ENCODE data around the gene LCN12. TPM values are rescaled to one million over a fixed set of nuclear protein-coding genes. Genes with fewer than 3 reads are reported as not detected.
A peak's percentile ranks its signal among the peaks of the same experiment; 100 is the strongest.

LCN12 gene
- total RNA-seq, 1 experiment from 2014 or later: 0.55 TPM

DNA sequence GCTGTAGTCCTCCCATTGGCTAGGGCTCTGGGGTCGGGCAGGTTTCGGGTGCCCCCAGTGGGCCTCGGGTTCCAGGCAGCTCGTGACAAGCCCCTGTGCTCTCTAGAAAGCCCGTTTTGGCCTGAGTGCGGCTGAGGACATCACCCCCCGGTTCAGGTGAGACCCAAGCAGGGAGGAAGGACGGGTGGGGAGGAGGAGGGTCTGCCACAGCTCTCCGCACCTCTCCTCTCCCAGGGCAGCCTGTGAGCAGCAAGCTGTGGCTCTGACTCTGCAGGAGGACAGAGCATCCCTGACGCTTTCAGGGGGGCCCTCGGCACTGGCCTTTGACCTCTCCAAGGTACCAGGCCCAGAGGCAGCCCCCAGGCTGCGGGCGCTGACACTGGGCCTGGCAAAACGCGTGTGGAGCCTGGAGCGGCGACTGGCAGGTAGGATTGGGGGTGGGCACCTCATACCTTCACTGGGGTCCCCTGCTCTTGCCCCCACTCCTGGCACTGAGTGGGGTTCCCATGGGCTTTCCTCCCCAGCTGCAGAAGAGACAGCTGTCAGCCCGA is 40.8 kb downstream of the LCN12 start:
- Histone ChIP-seq H3K9me2 (replicated peaks; ENCODE audit: low read length) (no peaks in the 10 kb centered on the region), H3K36me3 (ENCODE audit: low read depth, low read length) (no peaks in the 10 kb centered on the region; the same call in 1 of the 2 replicates), H3F3A (ENCODE audit: low read length, unreplicated experiment) (no peaks in the 10 kb centered on the region), H2AFZ (ENCODE audit: low read length) (peak overlapping the region; percentile 63), H3K27ac (ENCODE audit: low read length) (peak overlapping the region; percentile 57), H3K9me3 (ENCODE audit: low read length) (no peaks in the 10 kb centered on the region), H4K20me1 (ENCODE audit: low read length) (no peaks in the 10 kb centered on the region), H3K4me3 (ENCODE audit: low read length) (peak overlapping the region; percentile 89), H3K4me1 (ENCODE audit: insufficient read depth, low read length) (peaks cover 27% of the 10 kb centered on the region), H3K79me2 (ENCODE audit: low read length) (peaks cover 16% of the 10 kb centered on the region), H3K4me2 (ENCODE audit: low read length) (peak overlapping the region; percentile 87), H3K9ac (ENCODE audit: low read length) (peak overlapping the region; percentile 90), H3K27me3 (ENCODE audit: low read length) (no peaks in the 10 kb centered on the region)
- BruUV-seq (replicated peaks): TSS peak; percentile 72
- DNase-seq (no peak), ATAC-seq (no peak)
- TF ChIP-seq EZH2phosphoT487 (IDR thresholded peaks at IDR 0.05; ENCODE audit: borderline replicate concordance, low read length): no peak
- TF ChIP-seq, protein P1, sequence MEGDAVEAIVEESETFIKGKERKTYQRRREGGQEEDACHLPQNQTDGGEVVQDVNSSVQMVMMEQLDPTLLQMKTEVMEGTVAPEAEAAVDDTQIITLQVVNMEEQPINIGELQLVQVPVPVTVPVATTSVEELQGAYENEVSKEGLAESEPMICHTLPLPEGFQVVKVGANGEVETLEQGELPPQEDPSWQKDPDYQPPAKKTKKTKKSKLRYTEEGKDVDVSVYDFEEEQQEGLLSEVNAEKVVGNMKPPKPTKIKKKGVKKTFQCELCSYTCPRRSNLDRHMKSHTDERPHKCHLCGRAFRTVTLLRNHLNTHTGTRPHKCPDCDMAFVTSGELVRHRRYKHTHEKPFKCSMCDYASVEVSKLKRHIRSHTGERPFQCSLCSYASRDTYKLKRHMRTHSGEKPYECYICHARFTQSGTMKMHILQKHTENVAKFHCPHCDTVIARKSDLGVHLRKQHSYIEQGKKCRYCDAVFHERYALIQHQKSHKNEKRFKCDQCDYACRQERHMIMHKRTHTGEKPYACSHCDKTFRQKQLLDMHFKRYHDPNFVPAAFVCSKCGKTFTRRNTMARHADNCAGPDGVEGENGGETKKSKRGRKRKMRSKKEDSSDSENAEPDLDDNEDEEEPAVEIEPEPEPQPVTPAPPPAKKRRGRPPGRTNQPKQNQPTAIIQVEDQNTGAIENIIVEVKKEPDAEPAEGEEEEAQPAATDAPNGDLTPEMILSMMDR (conservative IDR thresholded peaks at IDR 0.05; ENCODE audit: low read depth, low read length): no peak
- CTCF ChIA-PET: interaction anchor here (0.7 kb wide), 1 partner anchor 204 kb away, joined by 4 read pairs; no protein-coding TSS in a partner anchor
- POLR2A ChIA-PET (ENCODE audit: unreplicated experiment): no interaction called here
- intact Hi-C loops (cut with micrococcal nuclease): loop anchor here (2.0 to 10.0 kb wide), 2 partner anchors 42 to 148 kb away; partner anchors contain the start of genes AJM1 and PHPT1

DNA sequence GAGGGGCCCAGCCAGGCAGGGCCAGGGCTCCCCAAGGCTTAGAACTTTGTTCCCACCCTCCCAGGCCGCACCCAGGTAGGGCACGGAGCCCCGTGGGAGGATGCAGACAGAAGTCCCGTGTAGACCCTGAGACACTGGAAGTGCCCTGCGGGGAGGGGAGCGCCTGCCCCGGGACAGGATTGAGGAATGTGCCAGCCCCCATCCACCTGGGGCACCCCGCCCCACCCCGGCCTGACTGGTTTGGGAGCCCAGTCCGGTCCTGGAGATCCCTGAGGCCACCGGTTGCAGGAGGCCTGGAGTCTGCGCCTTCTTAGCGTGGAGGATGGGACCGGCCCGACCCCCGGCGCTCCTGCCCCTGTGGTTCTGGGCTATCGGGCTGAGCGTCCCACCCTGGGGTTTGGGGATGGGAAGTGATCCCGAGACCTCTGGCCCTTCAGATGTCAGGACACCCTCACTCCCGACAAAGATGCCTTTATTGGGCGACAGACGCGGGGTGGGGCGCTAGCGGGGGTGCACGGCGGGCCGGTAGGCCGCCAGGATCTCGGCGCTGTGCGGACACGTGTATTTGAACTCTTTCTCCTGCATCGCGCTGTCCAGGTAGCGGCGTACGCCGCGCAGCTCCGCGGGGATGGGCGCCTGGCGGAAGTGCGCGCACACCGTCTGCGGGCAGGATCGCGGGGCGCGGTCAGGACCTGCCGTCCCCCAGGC is 42.3 kb downstream of the LCN12 start:
- ATAC-seq (no peak), DNase-seq (no peak)
- no peaks in the 10 kb centered on the region for H3K27me3 ChIP-seq (ENCODE audit: low read length)
- H3K9ac ChIP-seq (ENCODE audit: low read length): no peak overlapping the region
- no peak overlapping the region for H2AFZ ChIP-seq (ENCODE audit: low read length)
- no peaks in the 10 kb centered on the region; the same call in 1 of the 2 replicates for H3K36me3 ChIP-seq (ENCODE audit: low read depth, low read length)
- no TSS peak for BruUV-seq (replicated peaks)
- CTCF ChIA-PET: no interaction called here
- no peak overlapping the region for H3K4me3 ChIP-seq (ENCODE audit: low read length)
- H3K9me2 ChIP-seq (replicated peaks; ENCODE audit: low read length): no peaks in the 10 kb centered on the region
- POLR2A ChIA-PET (ENCODE audit: unreplicated experiment): no interaction called here
- H3K4me1 ChIP-seq (ENCODE audit: insufficient read depth, low read length): peaks cover 27% of the 10 kb centered on the region
- no peaks in the 10 kb centered on the region for H4K20me1 ChIP-seq (ENCODE audit: low read length)
- TF ChIP-seq EZH2 (IDR thresholded peaks at IDR 0.05; ENCODE audit: low read length, unreplicated experiment) (no peak), EZH2phosphoT487 (IDR thresholded peaks at IDR 0.05; ENCODE audit: borderline replicate concordance, low read length) (no peak)
- TF ChIP-seq, protein P1 (conservative IDR thresholded peaks at IDR 0.05; ENCODE audit: low read depth, low read length): no peak
- intact Hi-C loops (cut with micrococcal nuclease): loop anchor here (10.0 kb wide), 1 partner anchor 150 kb away; the partner anchor contains the start of genes AJM1 and PHPT1
- no peaks in the 10 kb centered on the region for H3F3A ChIP-seq (ENCODE audit: low read length, unreplicated experiment)
- H3K27ac ChIP-seq (ENCODE audit: low read length): no peak overlapping the region
- no peaks in the 10 kb centered on the region for H3K9me3 ChIP-seq (ENCODE audit: low read length)
- peaks cover 16% of the 10 kb centered on the region for H3K79me2 ChIP-seq (ENCODE audit: low read length)
- H3K4me2 ChIP-seq (ENCODE audit: low read length): peak overlapping the region; percentile 87; the same call in 1 of the 2 replicates

DNA sequence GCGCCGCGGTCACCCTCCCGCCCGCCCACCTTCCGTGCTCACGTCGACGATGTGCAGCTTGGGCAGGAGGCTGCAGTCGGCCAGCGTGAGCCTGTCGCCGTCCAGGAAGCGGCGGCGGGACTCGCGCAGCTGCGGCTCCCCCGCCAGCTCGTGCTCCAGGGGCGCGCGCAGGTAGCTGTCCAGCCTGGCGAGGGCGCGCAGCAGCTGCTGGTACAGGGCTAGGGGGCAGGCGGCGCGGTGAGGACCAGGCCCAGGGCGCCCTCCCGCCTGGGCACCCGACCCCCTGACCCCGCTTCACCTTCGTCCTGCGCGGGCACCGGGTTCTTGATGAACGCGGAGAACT is 42.8 kb downstream of the LCN12 start:
- intact Hi-C loops (cut with micrococcal nuclease): loop anchor here (10.0 kb wide), 1 partner anchor 150 kb away; the partner anchor contains the start of genes AJM1 and PHPT1
- ChIA-PET CTCF (no interaction called here), POLR2A (ENCODE audit: unreplicated experiment) (no interaction called here)
- Histone ChIP-seq H4K20me1 (ENCODE audit: low read length) (no peaks in the 10 kb centered on the region), H3K9me2 (replicated peaks; ENCODE audit: low read length) (no peaks in the 10 kb centered on the region), H3K27me3 (ENCODE audit: low read length) (no peaks in the 10 kb centered on the region), H3K9ac (ENCODE audit: low read length) (no peak overlapping the region), H2AFZ (ENCODE audit: low read length) (no peak overlapping the region), H3K4me1 (ENCODE audit: insufficient read depth, low read length) (peaks cover 27% of the 10 kb centered on the region), H3K36me3 (ENCODE audit: low read depth, low read length) (no peaks in the 10 kb centered on the region; the same call in 1 of the 2 replicates), H3F3A (ENCODE audit: low read length, unreplicated experiment) (no peaks in the 10 kb centered on the region), H3K4me3 (ENCODE audit: low read length) (no peak overlapping the region), H3K4me2 (ENCODE audit: low read length) (no peak overlapping the region), H3K9me3 (ENCODE audit: low read length) (no peaks in the 10 kb centered on the region), H3K79me2 (ENCODE audit: low read length) (peaks cover 16% of the 10 kb centered on the region), H3K27ac (ENCODE audit: low read length) (no peak overlapping the region)
- no peak for DNase-seq
- TF ChIP-seq, protein P1 (conservative IDR thresholded peaks at IDR 0.05; ENCODE audit: low read depth, low read length): no peak
- no peak for TF ChIP-seq EZH2phosphoT487 (IDR thresholded peaks at IDR 0.05; ENCODE audit: borderline replicate concordance, low read length)
- no peak for TF ChIP-seq EZH2 (IDR thresholded peaks at IDR 0.05; ENCODE audit: low read length, unreplicated experiment)
- no peak for ATAC-seq
- no TSS peak for BruUV-seq (replicated peaks)

All from PC-3 (cell line).